Motor neuron (in vitro differentiated cells): ENCODE measurements around the gene NPHS1. TPM values are rescaled to one million over a fixed set of nuclear protein-coding genes. Genes with fewer than 3 reads are reported as not detected.
"Not testable (repeated sequence)": the region's sequence is repeated elsewhere in the genome, so short reads cannot be mapped to it uniquely, and the experiment has no call there.

ENCODE experiments used
- ATAC-seq, 8 experiments: fragments of 200-7000 bp; cut with Tn5 transposase; replicated peaks in 6 of 8; 2 replicates each; pipeline ENCODE4 v1.8.0; 2021; ENCODE audit warnings: mild to moderate bottlenecking in 8 of 8, moderate library complexity in 8 of 8
- H3K27ac ChIP-seq, 2 donors: fragments of 250-450 bp; sonication (Bioruptor Pico); 2 replicates each; pipeline ENCODE4 v1.9.0; 2021; ENCODE audit warnings: antibody characterized with exemption in 2 of 2, mild to moderate bottlenecking in 2 of 2, moderate library complexity in 1 of 2
- H3K4me1 ChIP-seq, 2 donors: fragments of 250-450 bp; sonication (Bioruptor Pico); replicated peaks in 1 of 2; 2 replicates each; pipeline ENCODE4 v1.6.1; 2021; ENCODE audit warnings: antibody characterized with exemption in 2 of 2, mild to moderate bottlenecking in 2 of 2, moderate library complexity in 1 of 2
- H3K4me3 ChIP-seq, 5 donors: fragments of 250-450 bp; sonication (Bioruptor Pico); 2 replicates each; pipeline ENCODE4 v1.9.0; 2021; ENCODE audit warnings: antibody characterized with exemption in 5 of 5, mild to moderate bottlenecking in 5 of 5, moderate library complexity in 4 of 5
- WGBS, 10 experiments: fragments of 450-650 bp; shearing (Covaris generic); methylation state at CpG; one replicate each; pipeline ENCODE4 v1.0.0; 2022; 5-methylcytosine and 5-hydroxymethylcytosine counted together
- in situ Hi-C, 9 experiments: fragments of 400-800 bp; cut with MboI; loops; one replicate each; pipeline ENCODE4 v1.15.0; 2021; ENCODE audit warnings: low sequenced_read_pairs in 9 of 9, low pct_unique_long_range_greater_than_20kb in 2 of 9; ENCODE audit not compliant: unreplicated experiment in 9 of 9
- total RNA-seq, 8 experiments: library from RNA; unstranded; fragments of 300-600 nt; gene quantifications; 2 replicates each; pipeline versions ENCODE4 v1.2.3 to v1.2.4, GENCODE V29; 2022

NPHS1 gene
- total RNA-seq, 8 experiments from 2014 or later, result 0.05 to 0.85 (median 0.37) TPM; not detected in 2

DNA sequence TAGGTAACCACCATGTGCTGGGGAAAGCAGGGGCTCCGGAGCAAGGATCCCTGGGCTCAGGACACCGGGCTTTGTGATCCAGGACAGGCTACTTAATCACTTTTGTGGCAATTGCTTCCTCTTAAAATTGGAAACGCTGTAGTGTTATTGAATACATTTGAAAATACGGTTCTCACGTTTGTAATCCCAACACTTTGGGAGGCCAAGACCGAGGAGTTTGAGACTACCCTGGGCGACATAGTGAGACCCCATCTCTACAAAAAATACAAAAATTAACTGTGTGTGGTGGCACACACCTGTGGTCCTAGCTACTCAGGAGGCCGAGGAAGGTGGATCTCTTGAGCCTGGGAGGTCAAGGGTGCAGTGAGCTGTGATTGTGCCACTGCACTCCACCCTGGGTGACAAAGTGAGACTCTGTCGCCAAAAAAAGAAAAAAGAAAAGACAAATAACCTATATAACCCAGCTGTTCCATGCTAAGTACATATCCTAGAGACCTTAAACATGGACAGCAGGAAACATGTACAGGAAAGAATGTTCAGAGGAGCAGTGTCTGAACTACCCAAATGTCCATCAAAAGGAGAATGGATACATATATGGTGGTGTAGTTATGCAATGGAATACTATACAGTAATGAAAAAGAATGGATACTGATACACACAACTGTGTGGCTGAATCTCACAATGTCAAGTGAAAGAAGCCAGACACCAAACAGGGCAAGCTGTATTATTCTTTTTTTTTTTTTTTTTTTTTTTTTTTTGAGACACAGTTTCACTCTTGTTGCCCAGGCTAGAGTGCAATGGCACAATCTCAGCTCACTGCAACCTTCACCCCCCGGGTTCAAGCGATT lies 39.0 kb downstream of the NPHS1 start:
- no peak overlapping the region for H3K4me3 ChIP-seq
- 46 to 93% (median 68%) methylated on average over 1 to 10 of the region's 11 CpGs; no CpG with 5 or more reads in 3 of the 10 experiments for WGBS, 10 experiments
- H3K4me1 ChIP-seq, result no peaks in the 10 kb centered on the region
- H3K27ac ChIP-seq, result no peak overlapping the region
- ATAC-seq, result no peak
- in situ Hi-C loops, result no loop called here

DNA sequence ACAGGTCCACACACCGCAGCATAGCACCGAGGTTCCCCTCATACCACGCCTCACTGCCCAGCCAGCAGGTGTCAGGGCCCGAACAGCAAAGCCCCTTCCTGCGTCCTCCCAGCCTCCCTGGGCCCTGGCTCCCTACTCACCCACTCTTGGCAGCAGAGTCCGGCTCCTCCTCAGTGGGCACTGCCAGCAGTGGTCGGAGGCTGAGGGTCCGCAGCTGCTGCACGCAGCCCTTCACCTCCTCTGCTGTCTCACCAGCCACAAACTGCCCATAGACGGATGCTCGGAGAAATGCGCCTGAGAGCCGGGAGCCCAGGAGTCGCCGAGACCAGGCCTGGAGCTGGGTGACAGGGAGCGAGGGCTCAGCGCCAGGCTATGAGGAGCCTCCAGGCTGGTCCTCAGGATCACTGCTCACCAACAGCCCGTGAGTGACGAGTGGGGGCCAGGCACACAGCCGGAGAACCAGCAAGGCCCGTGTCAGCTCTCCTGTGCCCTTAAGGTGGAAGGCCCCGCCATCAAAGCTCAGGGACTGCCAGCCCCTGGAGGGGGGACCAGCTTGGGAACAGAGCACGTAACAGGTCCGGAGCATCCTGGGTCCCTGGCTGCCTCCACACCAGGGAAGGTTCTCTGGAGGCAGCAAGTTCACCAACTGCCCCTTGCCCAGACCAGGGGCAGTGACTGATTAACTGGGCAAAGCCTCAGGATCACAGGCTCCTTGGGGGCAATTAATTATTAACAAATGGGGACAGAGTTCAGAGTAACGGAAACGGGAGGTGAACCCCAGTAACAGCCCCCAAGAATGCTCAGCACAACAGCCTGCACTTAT lies 39.9 kb downstream of the NPHS1 start, which contains the start of gene PRODH2:
TSS of gene PRODH2 (minus strand) at position 626 of the 823 bp plus-strand sequence. CDS start at position 586, 40 bp downstream.
- Histone ChIP-seq H3K4me3 (no peak within 1 kb of the TSS), H3K27ac (no peak within 1 kb of the TSS), H3K4me1 (no peaks in the 10 kb centered on the region)
- in situ Hi-C loops, result no loop called here
- 56 to 73% (median 61%) methylated on average over 3 to 7 of the region's 26 CpGs; no CpG with 5 or more reads in 7 of the 10 experiments for WGBS, 10 experiments
- no peak for ATAC-seq

DNA sequence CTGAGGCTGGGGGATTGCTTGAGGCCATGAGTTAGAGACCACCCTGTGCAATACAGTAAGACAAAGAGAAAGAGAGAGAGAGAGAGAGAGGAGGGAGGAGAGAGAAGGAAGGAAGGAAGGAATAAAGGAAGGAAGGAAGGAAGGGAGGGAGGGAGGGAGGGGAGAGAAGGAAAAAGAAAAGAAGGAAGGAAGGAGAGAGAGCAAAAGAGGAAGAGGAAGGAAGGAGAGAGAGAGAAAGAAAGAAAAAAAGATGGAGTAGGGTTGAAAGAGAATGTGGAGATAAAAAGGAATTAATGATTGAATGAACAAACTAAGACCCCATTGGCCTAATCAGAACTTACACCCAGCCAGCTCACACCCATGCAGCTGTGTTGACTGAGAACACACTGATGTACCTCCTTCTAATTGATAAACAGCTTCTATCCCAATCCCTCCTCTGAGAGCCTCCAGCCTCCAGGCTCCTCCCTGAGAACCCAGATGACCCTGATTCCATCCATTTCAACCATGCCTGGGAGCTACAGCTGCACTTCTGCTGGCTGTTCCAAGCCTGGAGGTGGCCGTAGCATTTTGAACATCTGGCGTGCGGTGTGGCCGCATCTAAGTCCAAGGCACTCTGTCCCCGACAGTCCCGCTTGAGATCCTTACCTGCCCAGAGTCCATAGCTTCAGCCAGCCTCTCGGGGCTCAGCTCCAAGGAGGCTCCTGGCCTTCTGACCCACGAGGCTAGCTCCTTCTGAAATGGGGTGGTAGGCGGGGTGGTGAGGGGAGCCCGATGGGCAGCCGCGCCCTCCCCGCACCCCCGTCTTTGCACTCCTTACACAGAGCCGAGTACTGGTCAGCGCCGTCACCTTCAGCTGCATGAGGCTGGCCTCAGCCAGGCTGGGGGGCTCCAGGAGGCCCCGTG lies 40.7 kb downstream of the NPHS1 start:
- 40 to 84% (median 47%) methylated on average over 1 to 9 of the region's 18 CpGs; no CpG with 5 or more reads in 7 of the 10 experiments for WGBS, 10 experiments
- peak in 3 of 8 experiments; percentile 9 to 24 (median 23) for ATAC-seq

DNA sequence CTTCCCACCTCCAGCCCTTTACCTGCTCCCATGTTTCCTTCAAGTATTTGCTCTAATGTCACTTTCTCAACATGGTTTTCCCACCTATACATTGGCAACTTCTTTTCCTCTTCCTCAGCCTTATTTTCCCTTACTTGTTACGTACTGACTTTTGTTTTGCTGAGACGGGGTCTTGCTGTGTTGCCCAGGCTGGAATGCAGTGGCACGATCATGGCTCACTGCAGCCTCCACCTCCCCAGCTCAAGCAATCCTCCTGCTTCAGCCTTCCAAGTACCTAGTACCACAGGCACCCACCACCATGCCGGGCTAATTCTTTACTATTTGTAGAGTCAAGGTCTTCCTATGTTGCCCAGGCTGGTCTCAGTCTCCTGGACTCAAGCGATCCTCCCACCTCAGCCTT lies 44.7 kb downstream of the NPHS1 start:
- ATAC-seq, result no peak
- H3K27ac ChIP-seq, result no peak overlapping the region
- H3K4me3 ChIP-seq, result no peak overlapping the region
- WGBS, 10 experiments, result 20 to 95% (median 66%) methylated on average over 1 to 5 of the region's 5 CpGs; no CpG with 5 or more reads in 2 of the 10 experiments
- in situ Hi-C loops, result no loop called here
- no peaks in the 10 kb centered on the region for H3K4me1 ChIP-seq

More for the DNA sequence above, 40.7 kb downstream of the NPHS1 start:
- Histone ChIP-seq H3K27ac (no peak overlapping the region), H3K4me1 (no peaks in the 10 kb centered on the region), H3K4me3 (no peak overlapping the region)
- in situ Hi-C loops, result no loop called here

DNA sequence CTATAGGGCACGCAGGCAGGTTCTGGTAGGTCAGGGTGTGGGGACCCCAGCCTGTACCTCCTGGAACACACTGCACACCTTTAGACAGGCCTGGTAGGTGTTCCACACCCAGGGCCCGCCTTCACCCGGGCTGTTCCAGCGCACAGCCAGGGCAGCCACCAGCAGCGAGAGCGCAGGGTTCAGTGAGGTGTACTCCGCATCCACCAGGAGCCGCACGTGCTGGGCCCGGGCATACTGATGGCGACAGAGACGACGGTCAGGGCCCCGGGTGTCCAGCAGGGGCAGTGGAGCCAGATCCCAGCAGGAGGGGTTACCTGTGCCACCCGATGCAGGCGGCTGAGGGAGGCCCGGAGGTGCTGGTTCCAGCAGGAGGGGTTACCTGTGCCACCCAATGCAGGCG lies 45.7 kb downstream of the NPHS1 start:
- 80 to 82% (median 80%) methylated on average over 1 to 2 of the region's 18 CpGs; no CpG with 5 or more reads in 7 of the 10 experiments for WGBS, 10 experiments
- no peak for ATAC-seq

DNA sequence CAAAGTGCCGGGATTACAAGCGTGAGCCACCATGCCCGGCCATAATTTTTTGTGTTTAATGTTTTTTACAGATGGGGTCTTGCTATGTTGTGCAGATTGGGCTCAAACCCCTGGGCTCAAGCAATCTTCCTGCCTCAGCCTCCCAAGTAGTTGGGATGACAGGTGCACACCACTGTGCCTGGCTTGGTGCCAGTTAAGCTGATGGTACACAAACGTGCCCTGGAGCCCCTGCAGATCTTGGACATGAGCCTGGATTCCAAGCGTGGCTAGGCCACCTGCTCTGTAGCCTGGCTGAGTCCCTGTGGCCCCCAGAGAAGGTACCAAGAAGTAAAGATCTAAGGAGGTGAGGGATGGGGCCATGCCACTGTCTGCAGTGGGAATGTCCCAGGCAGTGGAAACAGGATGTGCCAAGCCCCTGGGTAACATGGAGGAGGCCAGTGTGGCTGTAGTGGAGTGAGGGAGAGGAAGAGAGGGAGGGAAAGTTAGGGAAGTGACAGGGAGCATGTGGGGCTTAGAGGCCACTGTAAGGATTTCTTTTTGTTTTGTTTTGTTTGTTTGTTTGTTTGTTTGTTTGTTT lies 46.7 kb downstream of the NPHS1 start:
- no peak for ATAC-seq
- H3K4me3 ChIP-seq, result no peak overlapping the region
- 35 to 82% (median 58%) methylated on average over 1 to 5 of the region's 5 CpGs; no CpG with 5 or more reads in 2 of the 10 experiments for WGBS, 10 experiments

More for the DNA sequence above, 45.7 kb downstream of the NPHS1 start:
- H3K4me3 ChIP-seq, result no peak overlapping the region
- no peaks in the 10 kb centered on the region for H3K4me1 ChIP-seq
- H3K27ac ChIP-seq, result no peak overlapping the region
- in situ Hi-C loops, result no loop called here

DNA sequence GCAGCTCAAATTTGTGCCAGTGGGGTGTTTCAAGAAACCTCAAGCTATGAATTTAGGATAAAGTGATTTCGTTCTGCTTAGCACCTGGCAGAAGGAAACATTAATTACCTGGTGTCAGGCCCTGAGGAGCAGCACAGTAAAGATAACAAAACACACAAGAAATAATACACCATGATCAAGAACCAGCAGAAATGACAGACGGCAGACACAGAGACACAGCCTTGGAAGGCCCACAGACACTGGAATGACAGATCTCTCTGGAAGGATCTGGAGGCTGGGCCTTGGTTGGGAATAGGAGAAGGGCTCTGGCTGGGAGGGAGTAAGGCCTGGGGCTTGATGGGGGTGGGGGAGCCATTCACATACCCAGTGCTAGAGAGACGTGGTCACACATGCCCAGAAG lies 50.5 kb downstream of the NPHS1 start:
- Histone ChIP-seq H3K4me3 (no peak overlapping the region), H3K4me1 (peaks cover 0 to 6% of the 10 kb centered on the region in 2 donors), H3K27ac (no peak overlapping the region)
- in situ Hi-C loops, result no loop called here
- ATAC-seq, result no peak
- WGBS, 10 experiments, result 0 to 60% (median 27%) methylated on average over 1 to 2 of the region's 3 CpGs; no CpG with 5 or more reads in 2 of the 10 experiments

More for the DNA sequence above, 46.7 kb downstream of the NPHS1 start:
- in situ Hi-C loops, result no loop called here
- no peak overlapping the region for H3K27ac ChIP-seq
- H3K4me1 ChIP-seq, result no peaks in the 10 kb centered on the region

DNA sequence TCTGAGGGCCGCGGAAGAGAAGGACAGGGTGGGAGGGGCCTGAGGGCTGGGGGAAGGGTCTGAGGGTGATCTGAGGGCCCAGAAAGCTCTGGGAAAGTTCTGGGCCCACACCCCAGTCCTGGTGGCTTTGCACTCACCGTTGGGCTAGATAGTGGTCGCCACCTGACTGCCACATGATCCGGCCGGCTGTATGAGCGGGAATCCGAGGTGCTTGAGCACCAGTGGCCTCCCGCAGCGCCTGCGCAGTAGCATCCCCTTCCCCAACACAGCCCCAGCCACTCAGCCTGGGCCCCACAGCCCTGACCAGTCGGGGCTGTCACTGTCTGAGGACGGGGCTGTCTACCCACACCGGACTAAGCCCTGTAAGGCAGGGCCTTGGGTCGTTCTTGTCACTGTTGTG lies 54.6 kb downstream of the NPHS1 start:
- H3K27ac ChIP-seq, result no peak overlapping the region
- WGBS, 10 experiments, result 6 to 20% methylated on average over 2 to 3 of the region's 15 CpGs; no CpG with 5 or more reads in 8 of the 10 experiments
- in situ Hi-C loops, result no loop called here
- H3K4me1 ChIP-seq, result peaks cover 0 to 6% of the 10 kb centered on the region in 2 donors
- H3K4me3 ChIP-seq, result peak overlapping the region in 1 of 5 donors; percentile 18
- ATAC-seq, result peak in 7 of 8 experiments; percentile 49 to 97 (median 90)

DNA sequence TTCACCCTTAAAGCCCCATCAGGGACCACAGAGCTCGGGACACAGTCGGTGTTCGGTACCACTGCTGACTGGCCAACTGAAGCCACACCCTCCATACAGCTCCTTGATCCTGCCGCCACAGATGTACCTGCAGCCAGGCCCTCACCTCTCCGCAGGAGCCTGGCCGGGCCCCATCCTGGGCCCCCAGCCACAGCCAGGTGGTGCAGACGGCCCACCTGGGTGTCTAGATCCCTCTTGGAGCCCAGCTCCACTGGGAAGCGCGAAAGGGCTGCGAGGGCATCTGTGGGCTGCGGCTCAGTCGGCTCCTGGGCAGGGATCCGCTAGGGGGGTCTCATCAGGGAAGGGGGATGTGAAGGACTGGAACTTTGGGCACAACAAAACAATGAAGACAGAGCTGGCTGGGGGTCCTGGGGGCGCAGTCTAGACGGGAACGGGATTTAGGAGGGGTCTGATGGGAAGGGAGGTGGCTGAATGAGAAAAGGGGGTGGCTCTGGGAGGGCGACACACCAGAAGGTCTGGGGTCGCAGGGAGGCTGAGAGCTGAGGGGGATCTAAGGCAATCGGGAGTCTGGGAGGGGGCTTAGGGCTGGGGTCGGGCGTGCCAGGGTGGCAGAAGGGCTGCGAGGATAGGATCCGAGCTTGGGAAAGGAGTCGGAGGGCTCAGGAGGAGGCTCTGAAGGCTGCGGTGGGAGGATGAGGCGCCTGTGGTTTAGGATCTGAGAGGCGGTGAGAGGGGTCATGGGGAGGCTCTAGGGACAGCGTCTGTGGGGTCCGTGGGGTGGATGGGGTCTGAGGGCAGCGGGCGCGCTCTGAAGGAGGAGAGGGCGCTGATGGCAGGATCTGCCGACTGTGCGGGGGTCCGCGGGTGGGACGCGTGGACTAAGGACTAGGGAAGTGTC lies 55.4 kb downstream of the NPHS1 start:
- H3K4me3 ChIP-seq, result peak overlapping the region in 1 of 5 donors; percentile 18
- no peak overlapping the region for H3K27ac ChIP-seq
- 10 to 83% (median 36%) methylated on average over 1 to 11 of the region's 39 CpGs; no CpG with 5 or more reads in 6 of the 10 experiments for WGBS, 10 experiments
- ATAC-seq, result peak in 2 of 8 experiments; percentile 8 to 29
- in situ Hi-C loops, result no loop called here
- H3K4me1 ChIP-seq, result peaks cover 0 to 6% of the 10 kb centered on the region in 2 donors

DNA sequence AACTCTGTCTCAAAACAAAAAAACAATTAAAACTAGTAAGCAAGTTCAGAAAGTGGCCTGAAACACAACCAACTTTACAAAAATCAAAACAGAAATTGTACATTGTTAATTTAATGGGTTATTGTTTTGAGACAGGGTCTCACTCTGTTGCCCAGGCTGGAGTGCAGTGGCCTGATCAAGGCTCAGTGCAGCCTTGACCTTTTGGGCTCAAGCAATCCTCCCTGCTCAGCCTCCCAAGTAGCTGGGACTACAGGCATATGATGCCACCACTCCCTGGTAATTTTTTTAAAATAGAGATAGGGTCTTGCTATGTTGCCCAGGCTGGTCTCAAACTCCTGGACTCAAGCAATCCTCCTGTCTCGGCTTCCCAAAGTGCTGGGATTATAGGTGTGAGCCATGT lies 56.7 kb downstream of the NPHS1 start:
- ATAC-seq, H3K4me1 ChIP-seq, H3K27ac ChIP-seq, in situ Hi-C loops, H3K4me3 ChIP-seq: not testable (repeated sequence)
- WGBS, 10 experiments, result 50 to 57% (median 57%) methylated on average over 1 of the region's 1 CpG; no CpG with 5 or more reads in 7 of the 10 experiments
